Activated CD4-positive, alpha-beta T cell treated with anti-CD3 and anti-CD28 coated beads, Interleukin-2, Interleukin-4, amounts not matched to agents 100 ng/mL and 50 ng/mL, durations not matched to agents 16 hours and 8 hours (primary cell): Measurements from ENCODE around the gene EZR.

Source experiments
- DNase-seq: peaks from one replicate; pipeline ENCODE4 v3.0.0-alpha.2; 2020; ENCODE audit warnings: low spot score

EZR gene

GRCh38 chr6:158817728-158818580 lies 1.2 kb downstream of the EZR start:
- DNase-seq, result peak; percentile 77

- no peak for DNase-seq
Observed at GRCh38 chr6:158816803-158817727, 2.1 kb downstream of the EZR start.

DNA sequence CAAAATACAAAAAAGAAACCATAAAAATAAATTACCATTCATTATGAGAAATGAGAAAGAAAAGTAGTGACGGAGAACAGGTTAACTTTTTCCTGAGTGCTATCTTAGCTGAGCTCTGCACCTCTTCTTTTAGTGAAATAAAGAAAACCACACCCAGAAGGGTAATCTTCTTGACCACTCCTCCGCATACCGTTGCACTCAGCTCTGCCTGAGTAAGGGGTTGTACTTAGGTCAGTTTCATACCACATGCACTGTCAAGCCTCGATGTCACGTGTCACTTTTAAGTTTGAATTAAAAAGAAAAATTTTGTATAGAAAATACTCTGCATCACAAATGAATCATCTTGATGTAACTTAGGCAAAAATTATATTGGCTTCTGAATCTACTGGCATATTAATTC lies 2.8 kb downstream of the EZR start:
- no peak for DNase-seq

- no peak for DNase-seq
Observed at GRCh38 chr6:158815907-158816306, 3.3 kb downstream of the EZR start.

DNA sequence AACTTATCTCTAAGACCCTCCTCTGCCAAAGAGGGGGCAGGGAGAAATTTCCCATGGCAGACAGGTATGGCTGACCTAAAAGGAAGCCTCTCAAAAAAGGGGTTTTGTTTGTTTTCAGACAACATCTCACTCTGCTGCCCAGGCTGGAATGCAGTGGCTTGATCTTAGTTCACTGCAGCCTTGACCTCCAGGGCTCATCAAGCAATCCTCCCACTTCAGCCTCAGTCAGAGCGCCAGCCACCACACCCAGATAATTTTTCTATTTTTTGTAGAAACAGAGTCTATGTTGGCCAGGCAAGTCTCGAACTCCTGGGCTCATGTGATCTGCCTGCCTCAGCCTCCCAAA lies 3.8 kb downstream of the EZR start:
- DNase-seq, result no peak

DNA sequence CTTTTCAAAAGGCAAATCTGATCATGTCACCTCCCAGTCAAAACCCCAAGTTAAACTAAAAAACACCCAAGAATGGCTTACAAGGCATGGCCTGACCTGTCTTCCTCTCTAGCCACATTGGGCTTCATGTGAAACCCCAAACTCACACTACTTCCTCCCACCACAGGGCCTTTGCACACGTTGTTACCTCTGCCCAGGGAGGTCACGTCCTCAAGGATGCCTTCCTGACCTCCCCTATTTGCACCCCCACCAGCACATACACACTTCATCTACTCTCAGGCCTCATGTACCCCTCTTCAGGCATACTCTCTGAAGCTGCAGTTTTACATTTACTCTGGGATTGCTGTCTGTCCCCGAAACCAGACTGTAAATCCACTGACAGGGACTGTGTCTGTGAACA lies 6.1 kb downstream of the EZR start:
- DNase-seq, result peak; percentile 39

- no peak for DNase-seq
Observed at GRCh38 chr6:158812611-158813010, 6.6 kb downstream of the EZR start.

DNA sequence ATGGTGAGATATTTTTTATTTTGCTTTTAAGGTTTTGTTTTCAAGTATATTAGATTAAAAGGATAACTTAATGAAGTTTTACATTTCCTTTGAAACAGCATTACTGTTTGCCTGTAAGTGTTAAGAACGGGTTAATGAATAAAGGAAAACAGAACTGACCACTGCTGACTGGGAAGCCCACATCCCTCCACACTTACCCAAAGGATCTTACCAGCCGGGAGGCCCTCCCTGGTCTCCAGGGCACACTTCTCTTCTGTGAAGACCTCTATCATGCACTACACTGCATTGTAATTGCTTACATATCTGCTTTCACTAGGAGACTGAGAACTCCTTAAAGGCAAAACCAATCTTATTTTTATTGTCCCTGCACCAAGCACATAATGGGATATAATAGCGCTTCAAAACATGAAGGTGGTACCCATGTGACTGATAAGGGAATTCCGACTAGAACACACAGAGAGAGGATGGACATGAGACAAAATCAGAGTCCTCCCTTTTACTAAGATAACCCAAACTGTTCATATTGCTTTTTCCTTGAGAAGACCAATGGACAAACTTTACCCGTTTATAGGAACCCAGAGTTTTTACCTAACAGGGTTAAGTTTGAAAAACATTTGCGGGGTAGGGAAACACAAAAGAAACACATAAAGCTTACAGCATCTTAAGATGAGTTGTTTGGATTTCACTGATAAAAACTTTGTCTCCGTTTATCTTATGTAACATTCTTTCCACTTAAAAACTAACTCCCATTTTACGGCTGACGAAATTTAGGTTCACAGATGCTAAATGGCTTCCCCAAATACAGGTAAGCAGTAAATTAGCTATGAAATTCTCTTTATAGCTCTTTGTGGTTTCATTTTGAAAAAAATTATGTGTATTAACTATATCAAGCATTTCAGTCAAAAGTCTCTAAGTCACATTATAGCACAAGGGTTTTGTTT lies 8.7 kb downstream of the EZR start:
- DNase-seq, result no peak

GRCh38 chr6:158808941-158809678 lies 10.1 kb downstream of the EZR start:
- no peak for DNase-seq

- DNase-seq, result no peak
Observed at GRCh38 chr6:158808442-158808833, 10.7 kb downstream of the EZR start.

GRCh38 chr6:158807515-158808441 lies 11.4 kb downstream of the EZR start:
- no peak for DNase-seq

DNA sequence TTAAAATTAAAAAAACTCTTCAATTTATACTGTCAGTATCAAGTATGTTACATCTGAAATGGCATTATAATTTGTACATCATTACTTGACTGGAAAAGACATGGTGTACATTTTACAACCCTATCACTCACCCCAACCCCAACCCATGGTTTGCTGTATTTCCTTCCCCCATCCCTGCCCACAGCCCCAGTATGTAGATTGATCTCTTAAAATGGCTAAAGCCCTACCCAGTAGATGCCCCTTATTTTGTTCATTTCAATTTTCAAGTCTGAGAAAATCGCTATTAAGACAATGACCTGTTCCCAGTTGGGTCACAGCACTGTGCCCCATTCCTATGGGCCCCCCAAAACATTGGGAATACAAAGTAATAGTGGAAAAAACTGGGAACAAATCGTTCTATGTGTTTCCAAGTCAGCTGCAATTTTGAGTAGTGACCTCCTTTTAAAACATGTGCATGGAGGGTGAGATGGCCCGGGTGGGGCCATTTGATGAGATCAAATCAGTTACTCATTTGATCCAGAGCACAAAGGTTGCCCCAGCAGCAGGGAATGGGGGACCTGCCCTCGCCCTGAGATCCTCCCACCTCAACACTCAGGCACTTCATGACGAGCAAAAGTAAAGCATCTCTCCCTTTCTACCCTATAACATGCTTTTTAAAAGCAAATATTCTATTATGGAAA lies 13.3 kb downstream of the EZR start:
- DNase-seq, result no peak

DNA sequence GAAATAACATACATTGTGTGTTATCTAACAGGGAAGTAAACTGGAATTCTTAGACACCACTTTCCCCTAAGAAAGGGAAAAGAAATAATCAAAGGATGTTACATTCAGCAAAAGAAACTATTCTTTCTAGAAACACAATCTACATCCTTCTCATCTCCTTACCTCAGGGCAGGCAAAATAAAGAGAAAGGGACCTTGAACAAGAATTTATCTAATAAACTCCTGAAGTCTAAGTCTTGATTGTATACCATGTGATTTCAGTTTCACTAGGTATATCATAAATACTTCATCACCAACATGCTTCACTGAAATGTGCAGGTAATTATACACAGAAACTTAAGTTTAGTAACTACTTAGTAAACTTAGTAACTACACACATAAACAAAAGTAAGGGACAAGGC lies 15.0 kb downstream of the EZR start:
- no peak for DNase-seq

GRCh38 chr6:158803733-158804143 lies 15.4 kb downstream of the EZR start:
- peak; percentile 61 for DNase-seq

DNA sequence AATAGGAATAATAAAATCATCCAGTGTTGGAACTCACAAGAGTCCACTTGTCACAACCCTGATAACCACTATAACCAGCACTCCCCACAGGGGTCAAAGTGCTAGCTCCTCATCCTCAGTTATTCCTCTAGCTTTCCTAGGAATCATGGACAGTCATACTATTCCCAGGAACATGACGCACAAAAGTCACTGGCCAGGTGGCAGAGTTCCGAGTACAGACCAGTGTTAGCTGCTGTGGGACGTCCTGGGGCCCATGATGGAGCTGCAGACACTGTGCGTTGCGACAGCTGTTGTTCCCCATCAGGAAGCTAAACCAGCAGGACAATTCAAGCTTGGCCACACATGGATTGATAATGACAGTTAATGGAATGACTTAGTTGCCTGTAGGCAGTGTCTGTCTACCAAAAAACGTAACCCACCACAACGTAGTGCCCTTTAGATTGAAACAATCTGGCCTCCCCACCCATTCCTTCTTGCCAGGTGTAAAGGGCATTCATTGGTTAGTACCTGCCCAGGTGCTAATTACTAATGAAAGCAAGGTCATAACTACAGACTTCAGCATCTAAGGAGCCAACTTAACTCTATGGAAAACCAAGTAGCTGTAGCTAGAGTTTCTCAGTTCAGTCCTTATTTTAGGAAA lies 17.4 kb downstream of the EZR start:
- DNase-seq, result no peak

GRCh38 chr6:158799051-158799792 lies 19.9 kb downstream of the EZR start:
- DNase-seq, result no peak

DNA sequence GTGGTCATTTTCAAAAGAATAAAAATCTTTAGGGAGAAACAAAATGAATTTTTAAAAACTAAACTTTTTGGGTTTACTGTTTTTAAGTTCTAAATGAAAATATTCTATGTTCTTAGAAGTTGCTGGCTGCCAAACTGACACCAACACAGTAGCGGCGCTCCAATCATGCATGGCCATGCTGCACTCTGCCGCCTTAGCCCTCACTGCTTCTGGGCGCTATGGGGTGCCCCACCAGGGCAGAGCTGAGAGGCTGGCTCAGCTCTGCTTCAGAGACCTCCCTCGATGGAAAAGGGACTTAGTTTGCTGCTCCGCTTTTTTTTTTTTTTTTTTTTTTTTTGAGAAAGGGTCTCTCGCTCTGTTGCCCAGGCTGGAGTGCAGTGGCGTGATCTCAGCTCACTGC lies 20.9 kb downstream of the EZR start:
- no peak for DNase-seq
